Duodenal mucosa (tissue), 2 donors: ENCODE measurements around the gene VPS52.
A peak's percentile ranks its signal among the peaks of the same experiment; 100 is the strongest.

ENCODE experiments used
- H3K27ac ChIP-seq: one replicate; pipeline ENCODE4 v1.7.0; 2013; ENCODE audit warnings: low read depth, low read length
- H3K27me3 ChIP-seq, 2 donors: one replicate each; pipeline ENCODE4 v1.7.0; 2013; ENCODE audit warnings: low read length in 2 of 2, control low read depth in 1 of 2; ENCODE audit not compliant: insufficient read depth in 2 of 2, control insufficient read depth in 1 of 2
- H3K36me3 ChIP-seq, 2 donors: one replicate each; pipeline ENCODE4 v1.7.0; 2013; ENCODE audit warnings: low read length in 2 of 2, control low read depth in 1 of 2; ENCODE audit not compliant: insufficient read depth in 2 of 2, control insufficient read depth in 1 of 2
- H3K4me1 ChIP-seq, 2 donors: one replicate each; pipeline ENCODE4 v1.7.0; 2013; ENCODE audit warnings: low read length in 2 of 2, control low read depth in 1 of 2; ENCODE audit not compliant: insufficient read depth in 2 of 2, control insufficient read depth in 1 of 2
- H3K4me3 ChIP-seq, 2 donors: one replicate each; pipeline ENCODE4 v1.7.0; 2013; ENCODE audit warnings: low read length in 2 of 2, low read depth in 1 of 2
- H3K9ac ChIP-seq, 2 donors: one replicate each; pipeline ENCODE4 v1.7.0; 2013; ENCODE audit warnings: low read length in 2 of 2, low read depth in 1 of 2
- H3K9me3 ChIP-seq, 2 donors: one replicate each; pipeline ENCODE4 v1.7.0; 2013; ENCODE audit warnings: low read length in 2 of 2, control low read depth in 1 of 2; ENCODE audit not compliant: control insufficient read depth in 1 of 2

The VPS52 gene

GRCh38 chr6:33271468-33272274, at the start of gene VPS52, which contains the start of gene RPS18:
TSS of gene VPS52 (minus strand) at chr6:33271876. CDS start at chr6:33271675, 201 bp downstream.
TSS of gene RPS18 (plus strand) at chr6:33272075. CDS start at chr6:33272120, 45 bp downstream.
- peaks cover 51 to 58% of the 10 kb centered on the region in 2 donors for H3K36me3 ChIP-seq
- no peaks in the 10 kb centered on the region for H3K9me3 ChIP-seq
- H3K27ac ChIP-seq: peak within 1 kb of the TSS; percentile 92
- H3K4me3 ChIP-seq: peak within 1 kb of the TSS; percentile 81 to 98
- peak within 1 kb of the TSS; percentile 78 to 98 for H3K9ac ChIP-seq
- H3K27me3 ChIP-seq: no peaks in the 10 kb centered on the region
- peaks cover 40 to 48% of the 10 kb centered on the region in 2 donors for H3K4me1 ChIP-seq

DNA sequence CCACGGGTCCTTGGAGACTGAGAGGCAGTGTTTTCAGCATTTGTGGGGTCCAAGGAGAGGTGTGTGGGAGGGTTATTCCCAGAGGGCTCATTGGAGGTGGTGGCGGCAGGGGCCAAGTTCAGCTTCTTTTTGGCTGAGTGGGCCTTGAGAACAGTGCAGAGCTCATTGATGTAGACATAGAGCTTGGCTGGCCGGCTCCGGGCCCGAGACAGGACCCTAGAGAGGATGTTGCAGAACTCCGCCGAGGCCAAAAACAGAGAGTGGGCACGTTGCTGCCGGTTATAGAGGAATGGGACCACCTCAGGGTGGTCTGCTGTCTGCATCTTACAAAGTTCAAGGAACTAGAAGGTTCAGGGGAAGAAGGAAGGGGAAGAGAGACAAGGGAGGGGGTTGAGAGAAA, 49.6 kb upstream of the VPS52 start:
- Histone ChIP-seq H3K36me3 (peaks cover 26 to 34% of the 10 kb centered on the region in 2 donors), H3K4me3 (peak overlapping the region in 1 of 2 donors; percentile 96), H3K9me3 (no peaks in the 10 kb centered on the region), H3K4me1 (peaks cover 54 to 58% of the 10 kb centered on the region in 2 donors), H3K27me3 (no peaks in the 10 kb centered on the region), H3K9ac (no peak overlapping the region), H3K27ac (no peak overlapping the region)

- H3K27ac ChIP-seq: no peak overlapping the region
- H3K4me1 ChIP-seq: peaks cover 54 to 63% of the 10 kb centered on the region in 2 donors
- H3K9ac ChIP-seq: peak overlapping the region in 1 of 2 donors; percentile 26
- no peaks in the 10 kb centered on the region for H3K27me3 ChIP-seq
- peaks cover 26 to 37% of the 10 kb centered on the region in 2 donors for H3K36me3 ChIP-seq
- H3K4me3 ChIP-seq: no peak overlapping the region
- H3K9me3 ChIP-seq: no peaks in the 10 kb centered on the region
Observed at GRCh38 chr6:33320315-33321181, 48.9 kb upstream of the VPS52 start.

DNA sequence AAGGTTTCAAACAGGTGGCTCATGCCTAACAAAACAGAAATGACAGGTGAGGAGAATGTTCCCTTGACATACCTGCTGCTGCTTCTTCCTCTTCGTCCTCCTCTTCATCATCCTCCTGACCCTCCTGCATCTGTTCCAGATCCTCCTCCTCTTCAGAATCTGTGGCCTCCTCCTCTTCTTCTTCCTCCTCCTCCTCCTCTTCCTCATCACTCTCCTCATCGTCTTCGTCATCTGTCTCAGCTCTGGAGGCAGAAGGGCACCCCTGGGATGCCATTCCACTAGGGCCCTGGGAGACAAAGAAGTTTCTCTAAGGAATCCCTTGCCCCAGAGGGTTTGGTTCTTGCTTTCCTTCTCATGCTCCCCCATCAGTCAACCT, 48.3 kb upstream of the VPS52 start:
- no peak overlapping the region for H3K4me3 ChIP-seq
- no peaks in the 10 kb centered on the region for H3K9me3 ChIP-seq
- no peaks in the 10 kb centered on the region for H3K27me3 ChIP-seq
- H3K9ac ChIP-seq: no peak overlapping the region
- H3K4me1 ChIP-seq: peaks cover 59 to 70% of the 10 kb centered on the region in 2 donors
- H3K27ac ChIP-seq: no peak overlapping the region
- H3K36me3 ChIP-seq: peaks cover 26 to 37% of the 10 kb centered on the region in 2 donors

- no peaks in the 10 kb centered on the region for H3K9me3 ChIP-seq
- H3K4me3 ChIP-seq: peak overlapping the region; percentile 70 to 83
- no peaks in the 10 kb centered on the region for H3K27me3 ChIP-seq
- peaks cover 51 to 72% of the 10 kb centered on the region in 2 donors for H3K4me1 ChIP-seq
- H3K27ac ChIP-seq: peak overlapping the region; percentile 24
- H3K36me3 ChIP-seq: peaks cover 26 to 37% of the 10 kb centered on the region in 2 donors
- peak overlapping the region; percentile 9 to 25 for H3K9ac ChIP-seq
Observed at GRCh38 chr6:33318426-33319073, 46.9 kb upstream of the VPS52 start.

- Histone ChIP-seq H3K36me3 (peaks cover 26 to 37% of the 10 kb centered on the region in 2 donors), H3K9ac (peak within 1 kb of the TSS; percentile 12 to 76), H3K4me3 (peak within 1 kb of the TSS; percentile 70 to 83), H3K27me3 (no peaks in the 10 kb centered on the region), H3K4me1 (peaks cover 50 to 70% of the 10 kb centered on the region in 2 donors), H3K9me3 (no peaks in the 10 kb centered on the region), H3K27ac (peak within 1 kb of the TSS; percentile 62)
Observed at GRCh38 chr6:33317669-33318425, 46.2 kb upstream of the VPS52 start, which contains the start of gene ZBTB22. TSS of gene ZBTB22 (minus strand) at chr6:33317744. CDS start at chr6:33316916, 828 bp downstream.

- Histone ChIP-seq H3K4me3 (peak overlapping the region; percentile 50 to 59), H3K9ac (no peak overlapping the region), H3K4me1 (peaks cover 53 to 74% of the 10 kb centered on the region in 2 donors), H3K27me3 (no peaks in the 10 kb centered on the region), H3K27ac (peak overlapping the region; percentile 62), H3K9me3 (no peaks in the 10 kb centered on the region), H3K36me3 (peaks cover 26 to 37% of the 10 kb centered on the region in 2 donors)
Observed at GRCh38 chr6:33317419-33317668, 45.7 kb upstream of the VPS52 start.

- Histone ChIP-seq H3K27me3 (no peaks in the 10 kb centered on the region), H3K36me3 (peaks cover 26 to 37% of the 10 kb centered on the region in 2 donors), H3K4me3 (peak overlapping the region; percentile 50 to 59), H3K4me1 (peaks cover 55 to 73% of the 10 kb centered on the region in 2 donors), H3K9me3 (no peaks in the 10 kb centered on the region), H3K9ac (no peak overlapping the region), H3K27ac (no peak overlapping the region)
Observed at GRCh38 chr6:33316603-33317418, 45.1 kb upstream of the VPS52 start.
